Naive thymus-derived CD8-positive, alpha-beta T cell (primary cell): ENCODE results near the gene TTLL11. TPM values are rescaled to one million over a fixed set of nuclear protein-coding genes. Genes with fewer than 3 reads are reported as not detected.

Source experiments
- ATAC-seq, 2 donors: fragments of 150-1000 bp; cut with Tn5 transposase in 1 of 2; sonication (Bioruptor Pico), chemical (Tn5 transposase) in 1 of 2; 1 replicate in 1 of 2; 2 replicates in 1 of 2; pipeline ENCODE4 v1.10.0; 2021; ENCODE audit warnings: mild to moderate bottlenecking in 2 of 2, moderate library complexity in 2 of 2
- POLR2A ChIA-PET: fragments of 350-600 bp; sonication (Branson Sonifier 250); formaldehyde crosslinking; loops from one replicate; lab custom pipeline; 2021; ENCODE audit warnings: antibody characterized with exemption; lab: Charles Lee
- DNase-seq, 10 donors: peaks; one replicate each; pipeline versions ENCODE4 v3.0.0 to v3.0.0-alpha.2; 2020 to 2022
- H3K27ac Mint-ChIP-seq, 10 donors: one replicate each; pipeline ENCODE4 v1.8.0; 2020 to 2022; ENCODE audit warnings: mild to moderate bottlenecking in 10 of 10, mixed read lengths in 10 of 10, moderate library complexity in 4 of 10, inconsistent platforms in 1 of 10
- H3K27me3 Mint-ChIP-seq, 5 donors: one replicate each; pipeline ENCODE4 v1.8.0; 2021 to 2022; ENCODE audit warnings: mixed read lengths in 5 of 5
- H3K36me3 Mint-ChIP-seq, 3 donors: one replicate each; pipeline ENCODE4 v1.8.0; 2020 to 2022; ENCODE audit warnings: mixed read lengths in 3 of 3, mild to moderate bottlenecking in 2 of 3, inconsistent platforms in 1 of 3
- H3K4me1 Mint-ChIP-seq, 4 donors: one replicate each; pipeline ENCODE4 v1.8.0; 2021 to 2022; ENCODE audit warnings: mixed read lengths in 4 of 4
- H3K4me3 Mint-ChIP-seq, 10 donors: one replicate each; pipeline ENCODE4 v1.8.0; 2020 to 2022; ENCODE audit warnings: mild to moderate bottlenecking in 10 of 10, mixed read lengths in 10 of 10, moderate library complexity in 6 of 10, inconsistent platforms in 1 of 10
- H3K9me3 Mint-ChIP-seq, 9 donors: one replicate each; pipeline ENCODE4 v1.8.0; 2020 to 2022; ENCODE audit warnings: mixed read lengths in 9 of 9, mild to moderate bottlenecking in 3 of 9, inconsistent platforms in 1 of 9, moderate library complexity in 1 of 9
- polyA plus RNA-seq, 3 donors: library from polyadenylated mRNA; unstranded; fragments of 300-500 nt; fragmentation: Illumina TruSeq; gene quantifications; one replicate each; pipeline ENCODE4 v1.2.3, GENCODE V29; 2021
- total RNA-seq, 8 experiments: library from RNA in 2 of 8; stranded (reverse) in 2 of 8; gene quantifications; one replicate each; pipeline ENCODE4 v1.2.3 and lab custom pipeline; 2021 to 2026

The TTLL11 gene
- total and polyA plus RNA-seq, 5 experiments from 2014 or later = 2.6 to 6.9 (median 3.8) TPM

- no peaks in the 10 kb centered on the region for H3K36me3 Mint-ChIP-seq
- no peak overlapping the region for H3K4me3 Mint-ChIP-seq
- peak in 1 of 10 donors; percentile 26 for DNase-seq
- ATAC-seq = no peak
- POLR2A ChIA-PET = no interaction called here
- no peak overlapping the region for H3K27ac Mint-ChIP-seq
- peaks cover 0 to 4% (median 0%) of the 10 kb centered on the region in 4 donors for H3K4me1 Mint-ChIP-seq
- no peaks in the 10 kb centered on the region for H3K9me3 Mint-ChIP-seq
- peaks cover 0 to 18% (median 3%) of the 10 kb centered on the region in 5 donors for H3K27me3 Mint-ChIP-seq
Observed at GRCh38 chr9:122115176-122116035, 22.3 kb upstream of the TTLL11 start.

- H3K27ac Mint-ChIP-seq = no peak overlapping the region
- DNase-seq (no peak), ATAC-seq (no peak)
- no peaks in the 10 kb centered on the region for H3K9me3 Mint-ChIP-seq
- no peak overlapping the region for H3K4me3 Mint-ChIP-seq
- H3K27me3 Mint-ChIP-seq = peaks cover 0 to 18% (median 3%) of the 10 kb centered on the region in 5 donors
- POLR2A ChIA-PET = interaction anchor here (0.7 kb wide), 1 partner anchor 16 kb away, joined by 7 read pairs; no protein-coding TSS in a partner anchor
- H3K36me3 Mint-ChIP-seq = no peaks in the 10 kb centered on the region
- H3K4me1 Mint-ChIP-seq = peaks cover 0 to 4% (median 0%) of the 10 kb centered on the region in 4 donors
Observed at GRCh38 chr9:122113574-122113973, 20.5 kb upstream of the TTLL11 start.

- POLR2A ChIA-PET = no interaction called here
- H3K9me3 Mint-ChIP-seq = no peaks in the 10 kb centered on the region
Observed at GRCh38 chr9:122112238-122112637, 19.1 kb upstream of the TTLL11 start.

GRCh38 chr9:122111413-122112085 lies 18.4 kb upstream of the TTLL11 start:
- POLR2A ChIA-PET = no interaction called here
- no peaks in the 10 kb centered on the region for H3K9me3 Mint-ChIP-seq
- ATAC-seq = no peak
- no peak overlapping the region for H3K27ac Mint-ChIP-seq
- H3K36me3 Mint-ChIP-seq = no peaks in the 10 kb centered on the region
- H3K27me3 Mint-ChIP-seq = peaks cover 0 to 18% (median 3%) of the 10 kb centered on the region in 5 donors
- H3K4me3 Mint-ChIP-seq = no peak overlapping the region
- DNase-seq = peak in 1 of 10 donors; percentile 42
- peaks cover 0 to 4% (median 0%) of the 10 kb centered on the region in 4 donors for H3K4me1 Mint-ChIP-seq

More at GRCh38 chr9:122112238-122112637, 19.1 kb upstream of the TTLL11 start:
- Mint-ChIP-seq H3K27ac (no peak overlapping the region), H3K27me3 (peaks cover 0 to 18% (median 3%) of the 10 kb centered on the region in 5 donors), H3K4me1 (peaks cover 0 to 4% (median 0%) of the 10 kb centered on the region in 4 donors), H3K36me3 (no peaks in the 10 kb centered on the region), H3K4me3 (no peak overlapping the region)
- DNase-seq (no peak), ATAC-seq (no peak)

- POLR2A ChIA-PET = no interaction called here
- Mint-ChIP-seq H3K4me3 (no peak overlapping the region), H3K27ac (peak overlapping the region in 1 of 10 donors; percentile 68), H3K36me3 (no peaks in the 10 kb centered on the region), H3K4me1 (peaks cover 0 to 3% (median 0%) of the 10 kb centered on the region in 4 donors), H3K27me3 (peaks cover 0 to 18% (median 0%) of the 10 kb centered on the region in 5 donors), H3K9me3 (no peaks in the 10 kb centered on the region)
- DNase-seq (peak in 1 of 10 donors; percentile 21), ATAC-seq (no peak)
Observed at GRCh38 chr9:122110100-122110833, 17.2 kb upstream of the TTLL11 start.

- H3K27me3 Mint-ChIP-seq = peaks cover 0 to 18% (median 0%) of the 10 kb centered on the region in 5 donors
- POLR2A ChIA-PET = interaction anchor here (0.5 kb wide), 1 partner anchor 217 kb away, joined by 3 read pairs; no protein-coding TSS in a partner anchor
- H3K36me3 Mint-ChIP-seq = peaks cover 0 to 2% (median under 1%) of the 10 kb centered on the region in 3 donors
- peaks cover 0 to 1% (median 0%) of the 10 kb centered on the region in 4 donors for H3K4me1 Mint-ChIP-seq
- H3K27ac Mint-ChIP-seq = peak overlapping the region in 3 of 10 donors; percentile 27 to 43 (median 34)
- DNase-seq (peak in 1 of 10 donors; percentile 51), ATAC-seq (no peak)
- H3K4me3 Mint-ChIP-seq = no peak overlapping the region
- H3K9me3 Mint-ChIP-seq = peaks cover 0 to 4% (median 2%) of the 10 kb centered on the region in 9 donors
Observed at GRCh38 chr9:122109035-122109813, 16.1 kb upstream of the TTLL11 start.

GRCh38 chr9:122107291-122107805 lies 14.2 kb upstream of the TTLL11 start:
- no peak for DNase-seq
- H3K36me3 Mint-ChIP-seq = peaks cover 0 to 9% (median 8%) of the 10 kb centered on the region in 3 donors
- H3K27me3 Mint-ChIP-seq = peaks cover 0 to 3% (median 0%) of the 10 kb centered on the region in 5 donors
- no peak overlapping the region for H3K4me3 Mint-ChIP-seq
- no peaks in the 10 kb centered on the region for H3K4me1 Mint-ChIP-seq
- no peak for ATAC-seq
- POLR2A ChIA-PET = no interaction called here
- peak overlapping the region in 2 of 10 donors; percentile 49 to 66 for H3K27ac Mint-ChIP-seq
- peaks cover 0 to 14% (median 8%) of the 10 kb centered on the region in 9 donors for H3K9me3 Mint-ChIP-seq

- DNase-seq (no peak), ATAC-seq (no peak)
- H3K27ac Mint-ChIP-seq = peak overlapping the region in 1 of 10 donors; percentile 74
- no peak overlapping the region for H3K4me3 Mint-ChIP-seq
- no peaks in the 10 kb centered on the region for H3K4me1 Mint-ChIP-seq
- H3K27me3 Mint-ChIP-seq = no peaks in the 10 kb centered on the region
- H3K36me3 Mint-ChIP-seq = peaks cover 0 to 9% (median 8%) of the 10 kb centered on the region in 3 donors
- POLR2A ChIA-PET = no interaction called here
- peaks cover 0 to 14% (median 8%) of the 10 kb centered on the region in 9 donors for H3K9me3 Mint-ChIP-seq
Observed at GRCh38 chr9:122106576-122106975, 13.5 kb upstream of the TTLL11 start.

- peaks cover 0 to 9% (median 8%) of the 10 kb centered on the region in 3 donors for H3K36me3 Mint-ChIP-seq
- no peak overlapping the region for H3K27ac Mint-ChIP-seq
- POLR2A ChIA-PET = interaction anchor here (0.7 kb wide), 1 partner anchor 242 kb away, joined by 3 read pairs; no protein-coding TSS in a partner anchor
- H3K4me3 Mint-ChIP-seq = no peak overlapping the region
- DNase-seq = no peak
- H3K4me1 Mint-ChIP-seq = peaks cover 0 to 4% (median 2%) of the 10 kb centered on the region in 4 donors
- no peak for ATAC-seq
- H3K9me3 Mint-ChIP-seq = peaks cover 0 to 14% (median 8%) of the 10 kb centered on the region in 9 donors
- peaks cover 0 to 5% (median 3%) of the 10 kb centered on the region in 5 donors for H3K27me3 Mint-ChIP-seq
Observed at GRCh38 chr9:122103985-122104384, 10.9 kb upstream of the TTLL11 start.

- DNase-seq (no peak), ATAC-seq (no peak)
- Mint-ChIP-seq H3K4me1 (peaks cover 0 to 4% (median 2%) of the 10 kb centered on the region in 4 donors), H3K27ac (no peak overlapping the region), H3K9me3 (peaks cover 0 to 14% (median 8%) of the 10 kb centered on the region in 9 donors), H3K4me3 (no peak overlapping the region), H3K27me3 (peaks cover 0 to 5% (median 3%) of the 10 kb centered on the region in 5 donors), H3K36me3 (peaks cover 0 to 9% (median 8%) of the 10 kb centered on the region in 3 donors)
- POLR2A ChIA-PET = no interaction called here
Observed at GRCh38 chr9:122102156-122102555, 9.0 kb upstream of the TTLL11 start.

- peaks cover 0 to 14% (median 8%) of the 10 kb centered on the region in 9 donors for H3K9me3 Mint-ChIP-seq
- peaks cover 0 to 5% (median 4%) of the 10 kb centered on the region in 5 donors for H3K27me3 Mint-ChIP-seq
- peaks cover 0 to 6% (median 3%) of the 10 kb centered on the region in 4 donors for H3K4me1 Mint-ChIP-seq
- POLR2A ChIA-PET = no interaction called here
- H3K27ac Mint-ChIP-seq = no peak overlapping the region
- no peak overlapping the region for H3K4me3 Mint-ChIP-seq
- H3K36me3 Mint-ChIP-seq = peaks cover 0 to 9% (median 8%) of the 10 kb centered on the region in 3 donors
- DNase-seq (no peak), ATAC-seq (no peak)
Observed at GRCh38 chr9:122100756-122101155, 7.6 kb upstream of the TTLL11 start.
